Raji (cell line): ENCODE data around the gene RBMS2.

Experiments used
- POLR2A ChIP-seq: IDR thresholded peaks from 2 replicates; pipeline ENCODE4 v1.6.1; 2011; ENCODE audit warnings: low read depth, low read length, control low read depth; ENCODE audit not compliant: insufficient read depth

The RBMS2 gene

GRCh38 chr12:56616244-56616643, 94.6 kb downstream of the RBMS2 start:
- TF ChIP-seq POLR2A = no peak

GRCh38 chr12:56616925-56617324, 95.3 kb downstream of the RBMS2 start:
- TF ChIP-seq POLR2A = no peak

GRCh38 chr12:56622535-56622934, 100.9 kb downstream of the RBMS2 start:
- TF ChIP-seq POLR2A = no peak

GRCh38 chr12:56626701-56627100, 105.1 kb downstream of the RBMS2 start:
- no peak for TF ChIP-seq POLR2A

- no peak; the same call in 1 of the 2 replicates for TF ChIP-seq POLR2A
Observed at GRCh38 chr12:56628671-56629458, 107.2 kb downstream of the RBMS2 start.

- no peak for TF ChIP-seq POLR2A
Observed at GRCh38 chr12:56629459-56630179, 108.0 kb downstream of the RBMS2 start.

GRCh38 chr12:56630180-56630632, 108.6 kb downstream of the RBMS2 start, which contains the start of gene BAZ2A:
Gene BAZ2A (minus strand): TSS chr12:56630326. CDS start chr12:56617530, 12,796 bp downstream.
- peak; percentile 43; the same call in 1 of the 2 replicates for TF ChIP-seq POLR2A

- TF ChIP-seq POLR2A = no peak; the same call in 1 of the 2 replicates
Observed at GRCh38 chr12:56631790-56632700, 110.4 kb downstream of the RBMS2 start.

- no peak for TF ChIP-seq POLR2A
Observed at GRCh38 chr12:56632701-56633467, 111.3 kb downstream of the RBMS2 start.

- TF ChIP-seq POLR2A = no peak
Observed at GRCh38 chr12:56633468-56634241, 112.0 kb downstream of the RBMS2 start.

- TF ChIP-seq POLR2A = no peak
Observed at GRCh38 chr12:56634242-56634836, 112.7 kb downstream of the RBMS2 start.

- peak; percentile 50 for TF ChIP-seq POLR2A
Observed at GRCh38 chr12:56634837-56635791, 113.5 kb downstream of the RBMS2 start.
